GM12874 (cell line): ENCODE data around the gene NOVA1.

Experiments
- CTCF ChIP-seq: IDR thresholded peaks from 2 replicates; pipeline ENCODE4 v1.5.1; 2011; ENCODE audit warnings: low read depth, mild to moderate bottlenecking, control low read depth, low read length, moderate library complexity; ENCODE audit not compliant: insufficient read depth

Gene NOVA1

GRCh38 chr14:26606729-26607312, 9.0 kb upstream of the NOVA1 start:
- TF ChIP-seq CTCF = no peak

GRCh38 chr14:26605602-26606001, 7.8 kb upstream of the NOVA1 start:
- no peak for TF ChIP-seq CTCF

DNA sequence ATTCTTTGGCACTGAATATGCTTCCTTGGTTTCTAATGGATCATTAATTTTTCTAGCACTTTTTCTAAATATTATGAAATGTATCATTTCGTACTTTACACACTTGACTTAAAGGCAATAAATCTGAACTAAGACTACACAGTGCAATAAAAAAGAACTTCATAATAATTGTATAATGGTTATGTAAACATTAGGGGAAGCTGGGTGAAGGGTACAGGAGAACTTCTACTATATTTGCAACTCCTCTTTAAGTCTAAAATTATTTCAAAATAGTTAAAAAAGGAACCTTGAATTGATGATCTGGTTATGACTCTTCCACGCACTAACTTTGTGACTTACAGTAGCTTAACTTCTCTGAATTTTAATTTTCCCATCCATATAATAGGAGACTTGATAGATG, 5.1 kb upstream of the NOVA1 start:
- no peak for TF ChIP-seq CTCF

- TF ChIP-seq CTCF = no peak
Measured at GRCh38 chr14:26601856-26602255, 4.0 kb upstream of the NOVA1 start.

GRCh38 chr14:26599291-26599690, 1.5 kb upstream of the NOVA1 start:
- no peak for TF ChIP-seq CTCF

DNA sequence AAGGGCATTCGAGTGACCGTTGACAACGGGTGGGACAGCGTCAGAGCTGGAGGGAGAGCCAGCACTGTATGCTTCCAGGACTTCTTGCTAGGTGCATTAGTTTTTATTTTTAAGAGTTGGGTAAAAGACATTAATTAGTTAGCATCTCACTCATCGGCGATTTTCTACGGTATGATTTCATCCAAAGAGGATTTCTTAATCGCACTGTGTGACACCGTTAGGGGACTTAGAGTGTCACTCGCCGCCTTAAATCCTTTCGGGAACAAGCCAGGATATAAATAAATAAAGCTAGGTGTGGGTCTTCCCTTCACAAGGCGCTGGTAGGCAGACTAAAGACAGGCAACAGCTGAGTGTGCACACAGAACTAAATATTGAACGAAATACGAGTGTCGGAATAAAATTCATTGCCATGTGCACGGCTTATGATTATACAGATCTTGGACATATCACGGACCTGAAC, 869 bp upstream of the NOVA1 start:
- no peak for TF ChIP-seq CTCF

DNA sequence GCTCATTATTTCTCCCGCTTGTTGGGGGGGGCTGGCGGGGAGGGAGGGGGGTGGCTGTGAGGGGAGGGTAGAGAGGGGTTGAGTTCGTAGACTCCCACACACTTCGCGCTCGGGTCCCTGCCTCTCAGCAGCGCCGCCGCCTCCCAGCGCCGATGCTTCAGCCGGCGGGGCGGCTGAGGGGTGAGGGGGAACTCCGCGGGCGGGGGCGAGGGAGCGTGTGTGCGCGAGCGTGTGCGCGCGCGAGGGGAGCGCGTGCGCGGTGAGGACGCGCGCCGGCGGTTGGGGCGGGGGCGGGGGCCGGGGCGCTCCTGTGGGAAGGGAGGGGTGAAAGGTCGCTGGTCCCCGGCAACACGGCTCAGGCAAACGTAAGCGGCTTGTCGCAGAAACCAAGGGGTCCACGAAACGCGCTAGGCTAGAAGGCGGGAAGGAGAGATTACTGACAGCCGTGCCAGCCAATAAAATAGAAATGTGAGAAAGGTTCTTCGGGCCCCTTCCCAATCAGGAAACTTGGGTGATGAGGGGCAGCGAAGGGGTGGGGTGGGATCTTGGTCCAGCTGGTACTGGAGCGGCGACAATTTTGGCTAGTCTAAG, 343 bp upstream of the NOVA1 start:
- TF ChIP-seq CTCF = no peak
